Omental fat pad (tissue), 4 donors: Measurements from ENCODE around the gene ZNF277. TPM values are rescaled to one million over a fixed set of nuclear protein-coding genes. Genes with fewer than 3 reads are reported as not detected.

ENCODE experiments used
- ATAC-seq: fragments of 150-250 bp; one replicate; pipeline ENCODE4 v1.9.1; 2016; ENCODE audit warnings: mild to moderate bottlenecking, moderate library complexity; ENCODE audit not compliant: low FRiP score
- DNase-seq: peaks from one replicate; pipeline ENCODE4 v3.0.0-alpha.2; 2019; ENCODE audit warnings: low spot score
- CTCF ChIP-seq, 3 donors: fragments of 450-650 bp; IDR thresholded peaks; one replicate each; pipeline ENCODE4 v1.5.1; 2016 to 2017; ENCODE audit warnings: antibody characterized with exemption in 3 of 3, mild to moderate bottlenecking in 3 of 3, moderate library complexity in 2 of 3
- total RNA-seq, 4 donors: library from RNA; depleted of rRNA; stranded (reverse); fragments of >200 nt; gene quantifications; one replicate each; pipeline ENCODE4 v1.1.0, GENCODE V29; 2016

ZNF277 gene, protein sequence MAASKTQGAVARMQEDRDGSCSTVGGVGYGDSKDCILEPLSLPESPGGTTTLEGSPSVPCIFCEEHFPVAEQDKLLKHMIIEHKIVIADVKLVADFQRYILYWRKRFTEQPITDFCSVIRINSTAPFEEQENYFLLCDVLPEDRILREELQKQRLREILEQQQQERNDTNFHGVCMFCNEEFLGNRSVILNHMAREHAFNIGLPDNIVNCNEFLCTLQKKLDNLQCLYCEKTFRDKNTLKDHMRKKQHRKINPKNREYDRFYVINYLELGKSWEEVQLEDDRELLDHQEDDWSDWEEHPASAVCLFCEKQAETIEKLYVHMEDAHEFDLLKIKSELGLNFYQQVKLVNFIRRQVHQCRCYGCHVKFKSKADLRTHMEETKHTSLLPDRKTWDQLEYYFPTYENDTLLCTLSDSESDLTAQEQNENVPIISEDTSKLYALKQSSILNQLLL
- total RNA-seq, result 10 to 100 TPM; 15.9 to 24.9 (median 19.3) TPM

- DNase-seq (peak; percentile 98), ATAC-seq (peak; percentile 98)
- TF ChIP-seq CTCF (IDR thresholded peaks at IDR 0.05), result no peak
Observed at GRCh38 chr7:112206238-112206990, at the start of gene ZNF277, which contains the start of gene DOCK4. Gene ZNF277 (plus strand): TSS chr7:112206695. CDS start chr7:112206717, 22 bp downstream. Gene DOCK4 (minus strand): TSS chr7:112206399. CDS start chr7:112206138, 261 bp downstream.

DNA sequence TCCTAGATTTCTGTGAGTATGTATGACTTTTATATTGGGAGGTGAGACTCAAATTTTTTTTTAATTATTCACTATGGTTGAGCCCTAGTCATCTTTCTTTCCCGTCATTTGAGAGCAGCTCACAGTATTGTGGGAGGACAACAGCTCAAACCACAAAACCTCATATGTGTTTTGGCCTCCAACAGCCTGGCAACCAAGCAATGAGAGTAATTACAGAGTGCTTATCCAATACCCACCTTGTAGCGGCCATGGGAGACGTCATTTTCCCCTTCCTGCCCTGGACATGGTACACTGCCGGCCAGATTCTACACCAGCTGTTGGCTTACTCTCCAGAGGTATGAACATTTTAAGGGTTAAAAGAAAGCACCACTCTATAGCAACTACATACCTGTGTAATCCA, 49.4 kb upstream of the ZNF277 start:
- no peak for TF ChIP-seq CTCF (IDR thresholded peaks at IDR 0.05)
- DNase-seq, result no peak
- ATAC-seq, result peak; percentile 48

DNA sequence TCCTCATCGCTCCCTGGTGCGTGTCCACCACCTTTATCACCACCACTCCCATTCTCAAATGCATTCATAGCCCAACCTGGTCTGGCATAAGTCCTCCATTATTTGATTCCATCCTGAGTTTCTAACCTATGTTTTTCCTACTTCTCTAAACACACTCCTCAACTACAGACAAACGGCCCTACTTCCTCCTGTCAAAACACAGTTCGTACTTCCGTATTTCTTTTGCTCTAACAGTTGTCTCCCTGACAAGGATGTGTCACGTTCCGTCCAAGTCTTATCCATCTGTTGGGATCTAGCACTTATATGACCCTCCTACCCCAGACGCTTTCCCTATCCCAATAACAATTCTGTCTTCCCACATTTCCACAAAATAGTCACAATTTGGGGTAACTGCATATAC, 47.1 kb upstream of the ZNF277 start:
- no peak for TF ChIP-seq CTCF (IDR thresholded peaks at IDR 0.05)
- DNase-seq (no peak), ATAC-seq (no peak)

DNA sequence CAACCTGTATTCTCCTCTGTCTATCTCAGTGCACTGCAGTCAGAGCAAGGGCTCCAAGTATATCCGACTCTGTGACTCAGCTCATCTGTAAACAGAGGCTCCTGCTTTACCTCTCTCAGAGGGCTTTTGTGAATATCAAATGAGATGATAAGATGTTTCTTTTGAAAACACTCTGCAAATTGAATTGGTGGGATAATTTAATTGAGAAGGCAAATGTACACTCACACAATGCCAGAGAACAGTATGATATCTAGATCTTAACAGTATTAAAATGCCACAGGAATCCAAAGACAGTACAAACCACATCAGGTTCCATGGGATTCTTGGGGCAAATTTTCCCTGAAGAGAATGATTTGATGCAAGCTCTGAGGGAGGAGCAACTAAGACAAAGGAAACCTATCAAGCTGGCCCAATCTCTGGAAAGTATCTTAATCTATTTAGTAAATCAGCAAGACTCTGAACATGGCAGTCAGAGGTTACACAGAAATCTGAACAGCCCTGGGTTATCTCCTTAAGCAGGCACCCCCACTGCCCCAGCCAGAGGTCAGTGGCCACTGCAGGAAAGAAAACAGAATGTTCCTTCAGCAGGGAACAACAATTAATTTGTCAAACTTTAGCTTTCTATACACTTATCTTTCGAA, 46.2 kb upstream of the ZNF277 start:
- no peak for TF ChIP-seq CTCF (IDR thresholded peaks at IDR 0.05)
- DNase-seq (no peak), ATAC-seq (no peak)

DNA sequence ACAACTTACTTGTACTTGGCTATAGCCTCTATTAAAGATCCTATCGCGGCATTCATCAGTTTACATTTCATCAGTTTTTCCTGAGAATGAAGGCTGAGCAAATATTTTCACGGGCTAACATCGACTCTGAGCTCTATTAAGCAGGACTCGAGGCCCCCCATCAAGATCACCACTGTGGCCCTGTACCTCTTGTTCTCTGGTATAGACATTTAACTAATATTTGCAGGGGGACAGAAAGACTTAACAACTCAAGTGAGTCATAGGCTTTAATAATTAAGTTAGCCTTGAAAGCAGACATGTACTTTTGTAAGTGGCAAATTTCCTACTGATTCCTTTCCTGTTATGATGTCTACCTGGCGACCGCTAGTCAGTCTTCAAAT, 45.7 kb upstream of the ZNF277 start:
- ATAC-seq (no peak), DNase-seq (no peak)
- no peak for TF ChIP-seq CTCF (IDR thresholded peaks at IDR 0.05)

DNA sequence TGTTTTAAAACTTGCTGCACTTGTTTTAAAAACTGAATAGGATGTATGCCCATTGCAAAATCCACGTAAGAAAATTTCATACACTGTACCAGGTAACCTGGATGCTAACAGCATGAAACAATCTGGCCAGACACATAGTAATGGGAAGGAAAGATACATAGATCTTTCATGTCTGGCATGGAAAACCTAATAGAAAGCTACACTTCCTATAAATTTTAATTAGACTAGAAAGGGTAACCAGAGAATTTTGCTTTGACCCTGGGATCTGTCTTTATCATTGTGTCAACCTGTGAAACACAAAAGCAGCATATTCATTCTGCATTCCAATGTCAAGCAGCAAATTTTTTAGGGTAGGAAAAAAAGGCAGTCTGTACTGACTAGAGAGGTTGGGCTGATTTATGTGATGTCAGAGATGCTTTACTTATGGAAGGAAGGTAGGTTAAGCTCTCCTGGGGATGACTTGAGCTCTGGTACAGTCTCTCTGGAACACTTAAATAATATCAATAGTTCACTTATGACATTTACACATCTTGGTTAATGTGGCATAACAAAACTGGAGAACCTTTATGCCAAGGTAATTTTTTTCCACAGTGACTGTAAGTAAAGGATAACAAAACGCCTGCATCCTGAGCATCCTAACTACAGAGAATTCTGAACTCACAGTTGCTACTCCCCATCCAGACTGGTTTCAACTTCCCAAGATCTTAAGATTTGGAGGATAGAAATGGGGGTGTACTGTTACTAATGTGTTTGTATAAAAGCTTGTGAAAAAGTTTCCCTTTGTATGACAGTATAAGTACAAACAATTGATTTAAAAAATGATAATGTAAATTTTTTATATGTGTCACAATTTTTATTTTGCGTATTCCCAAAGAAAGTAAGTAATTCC, 45.0 kb upstream of the ZNF277 start:
- no peak for DNase-seq
- no peak for ATAC-seq
- no peak for TF ChIP-seq CTCF (IDR thresholded peaks at IDR 0.05)
